GM12872 (cell line): Measurements from ENCODE around the gene MUC13.

Experiments
- CTCF ChIP-seq: IDR thresholded peaks from 3 replicates; pipeline ENCODE4 v1.5.1; 2011; ENCODE audit warnings: low read depth, mild to moderate bottlenecking, low read length, moderate library complexity; ENCODE audit not compliant: insufficient read depth

Gene MUC13

GRCh38 chr3:124962403-124962940 lies 27.9 kb upstream of the MUC13 start:
- TF ChIP-seq CTCF, result no peak

- TF ChIP-seq CTCF, result no peak
Measured at GRCh38 chr3:124960698-124961097, 26.1 kb upstream of the MUC13 start.

GRCh38 chr3:124960105-124960504 lies 25.6 kb upstream of the MUC13 start:
- no peak for TF ChIP-seq CTCF

- no peak for TF ChIP-seq CTCF
Measured at GRCh38 chr3:124952282-124952855, 17.8 kb upstream of the MUC13 start.

- no peak for TF ChIP-seq CTCF
Measured at GRCh38 chr3:124951511-124952281, 17.1 kb upstream of the MUC13 start.

- no peak for TF ChIP-seq CTCF
Measured at GRCh38 chr3:124950026-124950425, 15.5 kb upstream of the MUC13 start.

GRCh38 chr3:124942613-124943012 lies 8.1 kb upstream of the MUC13 start:
- TF ChIP-seq CTCF, result no peak
